Karpas-422 (cell line): ENCODE results near the gene CCDC81. TPM values are rescaled to one million over a fixed set of nuclear protein-coding genes. Genes with fewer than 3 reads are reported as not detected.
"Not testable (repeated sequence)": the region's sequence is repeated elsewhere in the genome, so short reads cannot be mapped to it uniquely, and the experiment has no call there.

Source experiments
- DNase-seq: peaks from one replicate; pipeline ENCODE4 v3.0.0-alpha.2; 2015
- H2AFZ ChIP-seq: fragments of 200-600 bp; sonication (generic); 2 replicates; pipeline ENCODE4 v1.6.1; 2014; ENCODE audit warnings: antibody characterized with exemption, low read length, mixed read lengths
- H3K27ac ChIP-seq: fragments of 200-600 bp; sonication (generic); 2 replicates; pipeline ENCODE4 v1.5.1; 2014; ENCODE audit warnings: mild to moderate bottlenecking, low read length, moderate library complexity
- H3K27me3 ChIP-seq: fragments of 200-600 bp; sonication (generic); 2 replicates; pipeline ENCODE4 v1.6.1; 2014; ENCODE audit warnings: low read length, mixed read lengths
- H3K36me3 ChIP-seq: fragments of 200-600 bp; sonication (generic); 2 replicates; pipeline ENCODE4 v1.6.1; 2014; ENCODE audit warnings: low read length, mixed read lengths; ENCODE audit not compliant: insufficient read depth
- H3K4me1 ChIP-seq: fragments of 200-600 bp; sonication (generic); 2 replicates; pipeline ENCODE4 v1.6.1; 2014; ENCODE audit warnings: mild to moderate bottlenecking, low read length, mixed read lengths
- H3K4me2 ChIP-seq: fragments of 200-600 bp; sonication (generic); 2 replicates; pipeline ENCODE4 v1.6.1; 2014; ENCODE audit warnings: low read length, low read depth, mild to moderate bottlenecking; ENCODE audit not compliant: poor library complexity, severe bottlenecking
- H3K4me3 ChIP-seq: fragments of 200-600 bp; sonication (generic); 2 replicates; pipeline ENCODE4 v1.5.1; 2014; ENCODE audit warnings: mild to moderate bottlenecking, antibody characterized with exemption, low read length, mixed read lengths
- H3K79me2 ChIP-seq: fragments of 200-600 bp; sonication (generic); 2 replicates; pipeline ENCODE4 v1.6.1; 2014; ENCODE audit warnings: mild to moderate bottlenecking, low read length, mixed read lengths
- H3K9ac ChIP-seq: fragments of 200-600 bp; sonication (generic); 2 replicates; pipeline ENCODE4 v1.6.0; 2014; ENCODE audit warnings: low read length
- H3K9me2 ChIP-seq: fragments of 200-600 bp; sonication (generic), shearing (Covaris generic); replicated peaks from 2 replicates; pipeline ENCODE4 v1.6.0; 2014; ENCODE audit warnings: mild to moderate bottlenecking, low read length, moderate library complexity; ENCODE audit not compliant: insufficient read depth
- H3K9me3 ChIP-seq: fragments of 300-700, 200-600 bp; sonication (generic); 2 replicates; pipeline ENCODE4 v1.6.1; 2014; ENCODE audit warnings: low read length, mixed read lengths
- H4K20me1 ChIP-seq: fragments of 200-600 bp; sonication (generic); 2 replicates; pipeline ENCODE4 v1.6.1; 2014; ENCODE audit warnings: mild to moderate bottlenecking, antibody characterized with exemption, low read length, low read depth; ENCODE audit not compliant: insufficient read depth
- total RNA-seq: library from RNA; depleted of rRNA; stranded (reverse); fragments of >200 nt; shearing (Covaris generic); gene quantifications from 2 replicates; pipeline ENCODE4 v1.2.3, GENCODE V29; 2014; ENCODE audit warnings: low replicate concordance

The CCDC81 gene
- total RNA-seq, 1 experiment from 2014 or later, result 1.6 TPM

DNA sequence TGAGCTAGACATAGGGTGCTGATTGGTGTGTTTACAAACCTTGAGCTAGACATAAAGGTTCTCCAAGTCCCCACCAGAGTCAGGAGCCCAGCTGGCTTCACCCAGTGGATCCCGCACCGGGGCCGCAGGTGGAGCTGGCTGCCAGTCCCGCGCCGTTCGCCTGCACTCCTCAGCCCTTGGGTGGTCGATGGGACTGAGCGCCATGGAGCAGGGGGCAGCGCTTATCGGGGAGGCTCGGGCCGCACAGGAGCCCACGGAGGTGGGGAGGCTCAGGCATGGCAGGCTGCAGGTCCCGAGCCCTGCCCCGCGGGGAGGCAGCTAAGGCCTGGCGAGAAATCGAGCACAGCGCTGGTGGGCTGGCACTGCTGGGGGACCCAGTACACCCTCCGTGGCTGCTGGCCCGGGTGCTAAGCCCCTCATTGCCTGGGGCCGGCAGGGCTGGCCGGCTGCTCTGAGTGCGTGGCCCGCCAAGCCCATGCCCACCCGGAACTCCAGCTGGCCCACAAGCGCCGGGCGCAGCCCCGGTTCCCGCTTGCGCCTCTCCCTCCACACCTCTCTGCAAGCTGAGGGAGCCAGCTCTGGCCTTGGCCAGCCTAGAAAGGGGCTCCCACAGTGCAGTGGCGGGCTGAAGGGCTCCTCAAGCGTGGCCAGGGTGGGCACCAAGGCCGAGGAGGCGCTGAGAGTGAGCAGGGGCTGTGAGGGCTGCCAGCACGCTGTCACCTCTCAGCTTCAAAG lies 58.8 kb downstream of the CCDC81 start:
- not testable (repeated sequence) for H3K4me1 ChIP-seq, H3K4me3 ChIP-seq, H3K9me2 ChIP-seq, DNase-seq, H3K9ac ChIP-seq, H3K9me3 ChIP-seq, H3K27ac ChIP-seq, H2AFZ ChIP-seq, H4K20me1 ChIP-seq, H3K4me2 ChIP-seq, H3K79me2 ChIP-seq, H3K36me3 ChIP-seq, H3K27me3 ChIP-seq

DNA sequence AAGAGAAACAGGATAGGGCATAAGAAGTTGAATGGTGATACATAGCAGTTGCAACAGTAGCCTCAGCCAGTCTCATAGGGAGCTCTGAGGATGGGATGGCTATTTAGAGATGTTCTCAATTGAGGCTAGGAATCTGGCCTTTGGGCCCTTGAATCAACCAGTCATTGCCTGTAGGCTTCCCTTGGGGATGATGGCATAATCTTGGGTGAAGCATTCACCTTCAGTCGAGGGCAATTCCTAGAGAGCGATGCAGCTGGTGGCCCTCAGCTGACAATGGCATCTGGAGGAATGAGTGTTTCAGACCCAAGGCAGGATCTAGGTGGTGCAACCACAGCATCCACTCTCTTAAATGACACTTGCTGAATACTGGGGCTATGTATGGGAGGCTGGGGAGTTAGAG lies 61.0 kb downstream of the CCDC81 start:
- Histone ChIP-seq H2AFZ (no peak overlapping the region), H3K27ac (no peak overlapping the region), H3K9me3 (no peaks in the 10 kb centered on the region), H3K36me3 (no peaks in the 10 kb centered on the region), H3K4me1 (no peaks in the 10 kb centered on the region), H3K9ac (no peak overlapping the region), H3K4me3 (no peak overlapping the region), H3K9me2 (no peaks in the 10 kb centered on the region), H4K20me1 (no peaks in the 10 kb centered on the region), H3K4me2 (no peak overlapping the region), H3K79me2 (no peaks in the 10 kb centered on the region), H3K27me3 (no peaks in the 10 kb centered on the region)
- DNase-seq, result no peak

DNA sequence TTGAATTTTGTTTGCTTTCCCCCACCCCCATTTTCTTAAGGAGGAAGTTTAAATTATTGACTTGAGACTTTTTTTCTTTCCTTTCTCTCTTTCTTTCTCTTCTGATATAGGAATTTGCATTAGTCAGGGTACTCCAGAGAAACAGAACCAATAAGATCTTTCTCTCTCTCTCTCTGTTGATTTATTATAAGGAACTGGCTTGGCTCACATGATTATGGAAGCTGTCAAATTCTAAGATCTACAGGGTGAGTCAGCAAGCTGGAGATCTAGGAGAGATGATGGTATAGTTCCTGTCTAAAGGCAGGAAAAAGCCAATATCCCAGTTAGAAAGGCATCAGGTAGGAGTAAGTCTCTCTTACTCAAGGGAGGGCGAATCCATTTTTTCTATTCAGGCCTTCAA lies 64.0 kb downstream of the CCDC81 start:
- DNase-seq, result no peak
- Histone ChIP-seq H3K9ac (no peak overlapping the region), H3K9me3 (no peaks in the 10 kb centered on the region), H3K9me2 (no peaks in the 10 kb centered on the region), H4K20me1 (no peaks in the 10 kb centered on the region), H3K4me1 (no peaks in the 10 kb centered on the region), H3K27ac (no peak overlapping the region), H3K79me2 (no peaks in the 10 kb centered on the region), H3K36me3 (no peaks in the 10 kb centered on the region), H3K27me3 (no peaks in the 10 kb centered on the region), H3K4me2 (no peak overlapping the region), H3K4me3 (no peak overlapping the region), H2AFZ (no peak overlapping the region)

DNA sequence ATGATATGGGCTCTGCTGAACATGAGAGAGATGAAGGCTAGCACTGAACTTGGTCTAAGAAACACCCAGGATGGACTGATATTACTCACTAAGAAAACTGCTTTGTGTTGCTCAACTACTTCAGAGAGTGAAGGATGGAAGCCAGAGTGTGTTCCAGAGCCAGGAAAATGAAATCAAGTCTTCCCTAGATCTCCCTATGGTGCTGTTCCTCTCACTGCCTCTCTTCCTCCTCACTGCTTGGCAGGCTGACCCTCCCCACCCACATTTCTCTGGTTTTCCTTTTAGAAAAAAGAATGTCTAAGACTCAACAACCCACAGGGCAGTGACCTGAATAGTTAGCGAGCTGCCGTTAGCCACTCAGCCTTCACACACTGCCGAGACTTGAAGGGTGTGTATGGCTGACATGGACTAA lies 65.6 kb downstream of the CCDC81 start:
- H4K20me1 ChIP-seq, result no peaks in the 10 kb centered on the region

DNA sequence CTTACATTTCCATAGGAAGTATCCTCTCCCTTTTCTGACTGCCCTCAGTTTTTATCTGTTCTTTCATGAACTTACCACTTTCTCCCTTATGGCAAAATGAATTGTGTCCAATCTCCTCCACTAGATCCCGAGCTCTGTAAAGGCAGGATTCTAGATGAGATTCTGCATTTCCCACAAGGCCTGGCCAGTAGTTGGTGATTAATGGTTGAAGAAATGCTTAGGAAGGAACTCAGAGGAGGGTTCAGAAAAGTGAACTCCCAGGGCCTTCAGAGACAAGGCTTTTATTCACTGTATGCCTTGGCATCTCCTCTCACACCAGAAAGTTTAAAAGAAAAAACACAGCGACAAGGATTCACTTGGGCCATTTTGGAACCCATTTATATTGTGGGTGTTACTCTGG lies 66.2 kb downstream of the CCDC81 start:
- Histone ChIP-seq H3K4me1 (no peaks in the 10 kb centered on the region), H3K4me2 (no peak overlapping the region), H3K36me3 (no peaks in the 10 kb centered on the region), H2AFZ (no peak overlapping the region), H4K20me1 (no peaks in the 10 kb centered on the region), H3K79me2 (no peaks in the 10 kb centered on the region), H3K27ac (no peak overlapping the region), H3K9me2 (no peaks in the 10 kb centered on the region), H3K27me3 (no peaks in the 10 kb centered on the region), H3K9me3 (no peaks in the 10 kb centered on the region), H3K9ac (no peak overlapping the region), H3K4me3 (no peak overlapping the region)
- DNase-seq, result no peak

More for the DNA sequence above, 65.6 kb downstream of the CCDC81 start:
- Histone ChIP-seq H3K4me2 (no peak overlapping the region), H3K79me2 (no peaks in the 10 kb centered on the region), H3K27ac (no peak overlapping the region), H3K27me3 (no peaks in the 10 kb centered on the region), H3K9me2 (no peaks in the 10 kb centered on the region), H3K4me3 (no peak overlapping the region), H3K4me1 (no peaks in the 10 kb centered on the region), H3K9ac (no peak overlapping the region), H3K36me3 (no peaks in the 10 kb centered on the region), H2AFZ (no peak overlapping the region), H3K9me3 (no peaks in the 10 kb centered on the region)
- no peak for DNase-seq

DNA sequence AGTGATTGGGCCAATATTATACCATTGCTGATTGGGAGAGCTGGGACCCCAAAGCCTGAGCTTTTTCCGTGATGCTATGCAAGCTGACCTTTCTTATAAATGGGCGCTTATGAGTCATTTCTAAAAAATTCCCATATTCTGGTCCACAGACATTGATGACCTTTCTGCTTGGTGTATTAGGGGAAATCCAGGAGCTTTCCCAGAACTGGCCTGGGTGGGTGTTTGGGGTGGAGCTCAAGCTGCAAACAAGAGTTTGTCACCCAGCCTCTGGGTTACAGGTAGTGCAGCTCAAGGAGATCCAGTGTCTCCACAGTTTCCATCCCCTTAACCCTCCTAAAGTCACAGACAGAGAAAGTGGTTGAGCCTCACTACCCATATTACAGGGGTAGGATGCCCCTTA lies 67.7 kb downstream of the CCDC81 start:
- no peaks in the 10 kb centered on the region for H3K4me1 ChIP-seq
- no peak overlapping the region for H3K9ac ChIP-seq
- H3K4me2 ChIP-seq, result no peak overlapping the region
- H2AFZ ChIP-seq, result no peak overlapping the region
- no peaks in the 10 kb centered on the region for H3K79me2 ChIP-seq
- no peaks in the 10 kb centered on the region for H3K27me3 ChIP-seq
- H3K4me3 ChIP-seq, result no peak overlapping the region
- no peak for DNase-seq
- H3K9me2 ChIP-seq, result no peaks in the 10 kb centered on the region
- no peaks in the 10 kb centered on the region for H3K36me3 ChIP-seq
- no peaks in the 10 kb centered on the region for H3K9me3 ChIP-seq
- H4K20me1 ChIP-seq, result no peaks in the 10 kb centered on the region
- H3K27ac ChIP-seq, result no peak overlapping the region

DNA sequence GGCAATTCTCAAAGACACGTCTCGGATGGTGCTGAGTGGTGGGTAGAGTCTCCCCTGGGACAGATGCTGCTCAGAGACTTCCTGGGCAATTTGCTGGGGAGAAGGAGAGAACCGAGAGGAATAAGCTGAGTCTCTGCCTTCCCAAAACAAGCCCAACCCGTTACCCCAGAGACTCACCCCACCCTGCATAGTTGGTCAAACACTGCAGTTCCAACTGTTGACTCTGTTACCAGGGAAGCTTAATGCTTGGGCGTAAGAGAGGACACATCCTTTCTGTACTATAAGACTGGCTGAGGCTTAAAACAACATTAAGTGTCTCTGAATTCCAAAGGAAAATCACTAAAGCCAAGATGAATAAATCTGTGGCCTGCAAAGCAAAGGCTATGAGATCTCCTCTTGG lies 68.1 kb downstream of the CCDC81 start:
- H3K36me3 ChIP-seq, result no peaks in the 10 kb centered on the region
- H3K4me1 ChIP-seq, result no peaks in the 10 kb centered on the region
- no peak overlapping the region for H3K27ac ChIP-seq
- H3K27me3 ChIP-seq, result no peaks in the 10 kb centered on the region
- no peaks in the 10 kb centered on the region for H3K79me2 ChIP-seq
- no peaks in the 10 kb centered on the region for H3K9me2 ChIP-seq
- no peak for DNase-seq
- no peak overlapping the region for H3K4me3 ChIP-seq
- H4K20me1 ChIP-seq, result no peaks in the 10 kb centered on the region
- H3K9me3 ChIP-seq, result no peaks in the 10 kb centered on the region
- no peak overlapping the region for H3K9ac ChIP-seq
- no peak overlapping the region for H2AFZ ChIP-seq
- no peak overlapping the region for H3K4me2 ChIP-seq

DNA sequence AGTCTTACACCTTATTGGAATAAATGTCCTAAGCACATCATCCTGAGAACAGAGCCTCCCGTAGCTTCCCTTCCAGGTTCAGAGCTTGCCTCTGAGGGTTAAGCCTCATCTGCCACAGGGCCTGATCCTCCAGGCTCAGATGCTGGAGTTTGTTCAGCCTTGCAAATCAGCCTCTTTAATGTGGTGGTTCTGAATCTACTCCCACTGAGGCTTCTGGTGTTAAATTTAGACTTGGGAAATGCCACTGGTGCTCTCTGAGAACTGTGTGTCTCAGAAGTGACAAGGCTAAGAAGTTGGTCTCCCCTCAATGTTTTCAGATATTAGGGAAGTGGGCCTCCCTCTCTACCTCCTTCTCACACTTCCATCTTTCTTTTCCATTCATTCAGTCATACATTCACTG lies 68.7 kb downstream of the CCDC81 start:
- no peak overlapping the region for H3K4me3 ChIP-seq
- no peak for DNase-seq
- H3K4me1 ChIP-seq, result no peaks in the 10 kb centered on the region
- no peak overlapping the region for H3K27ac ChIP-seq
- no peak overlapping the region for H3K9ac ChIP-seq
- no peak overlapping the region for H3K4me2 ChIP-seq
- H4K20me1 ChIP-seq, result no peaks in the 10 kb centered on the region
- no peaks in the 10 kb centered on the region for H3K9me2 ChIP-seq
- no peaks in the 10 kb centered on the region for H3K27me3 ChIP-seq
- no peaks in the 10 kb centered on the region for H3K79me2 ChIP-seq
- no peaks in the 10 kb centered on the region for H3K9me3 ChIP-seq
- H3K36me3 ChIP-seq, result no peaks in the 10 kb centered on the region
- H2AFZ ChIP-seq, result no peak overlapping the region
